ENCODE data around the gene TEAD3.
A peak's percentile ranks its signal among the peaks of the same experiment; 100 is the strongest.

TEAD3 gene

GRCh38 chr6:35473850-35474130, 23.1 kb downstream of the TEAD3 start:
- DNase-seq = no peak

- DNase-seq = no peak
Measured at GRCh38 chr6:35473075-35473849, 23.6 kb downstream of the TEAD3 start.

GRCh38 chr6:35471836-35472345, 25.0 kb downstream of the TEAD3 start:
- DNase-seq = no peak

GRCh38 chr6:35470663-35471120, 26.2 kb downstream of the TEAD3 start:
- DNase-seq = no peak

- DNase-seq = no peak
Measured at GRCh38 chr6:35469751-35470662, 26.9 kb downstream of the TEAD3 start.

GRCh38 chr6:35468980-35469750, 27.7 kb downstream of the TEAD3 start:
- DNase-seq = no peak

GRCh38 chr6:35468181-35468979, 28.5 kb downstream of the TEAD3 start, which contains the start of gene RPL10A:
Gene RPL10A (plus strand): TSS chr6:35468401. CDS start chr6:35468435, 34 bp downstream.
- peak; percentile 95 for DNase-seq

- DNase-seq = no peak
Measured at GRCh38 chr6:35465646-35466045, 31.2 kb downstream of the TEAD3 start.

DNA sequence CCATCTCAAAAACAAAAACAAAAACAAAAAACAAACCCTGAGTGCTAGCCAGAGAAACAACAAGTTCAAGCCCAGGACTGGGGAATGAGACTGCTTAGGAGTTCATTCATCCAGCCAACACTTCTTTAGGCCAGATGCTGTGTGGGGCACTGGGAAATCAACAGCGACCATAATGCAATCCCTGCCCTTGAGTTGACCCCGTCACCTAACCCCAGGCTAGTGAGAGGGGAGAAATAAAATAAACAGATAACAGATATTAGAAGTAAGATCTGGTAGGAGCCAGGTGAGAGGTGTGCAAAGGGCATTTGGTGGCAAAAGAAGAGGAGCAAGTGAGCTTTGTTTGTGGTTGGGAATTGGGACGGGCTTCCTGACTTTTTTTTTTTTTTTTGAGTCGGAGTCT, 33.6 kb downstream of the TEAD3 start:
- no peak for DNase-seq

DNA sequence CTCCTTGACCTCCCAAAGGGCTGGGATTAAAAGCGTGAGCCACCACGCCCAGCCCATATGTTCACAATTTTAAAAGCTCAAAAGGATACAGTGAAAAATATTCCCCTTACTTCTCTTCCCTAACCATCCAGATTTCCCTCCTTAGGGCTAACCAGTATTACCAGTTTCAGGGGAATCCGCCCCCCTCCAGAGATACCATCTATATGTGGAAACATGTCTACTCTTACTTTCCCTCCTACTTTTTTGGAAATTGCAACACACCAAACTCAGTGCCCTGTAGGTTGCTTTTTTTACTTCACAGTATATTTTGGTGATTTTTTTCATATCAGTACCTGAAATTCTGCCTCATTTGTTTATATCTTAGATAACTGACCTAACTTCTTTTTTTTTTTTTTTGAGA, 35.6 kb downstream of the TEAD3 start:
- DNase-seq = no peak

DNA sequence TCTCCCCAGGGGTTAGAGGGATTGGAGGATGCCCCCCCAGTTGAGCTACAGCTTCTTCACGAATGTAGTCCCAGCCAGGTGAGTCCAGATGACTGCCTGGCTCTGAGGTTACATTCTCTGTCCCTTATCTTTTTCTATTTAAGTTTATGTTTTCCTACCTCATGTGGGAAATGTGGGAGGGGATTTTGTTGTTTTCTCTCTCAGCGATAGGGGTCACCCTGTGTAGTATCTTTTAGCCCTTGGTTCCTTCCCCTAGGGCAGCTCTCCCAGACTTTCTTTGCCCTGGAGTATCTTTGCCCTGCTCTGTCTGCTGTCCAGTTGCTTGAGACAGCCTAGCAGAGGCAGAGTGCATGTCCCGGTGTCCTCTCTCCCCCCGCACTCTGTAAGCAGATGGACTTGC, 39.0 kb downstream of the TEAD3 start:
- no peak for DNase-seq

- DNase-seq = no peak
Measured at GRCh38 chr6:35454391-35455110, 42.3 kb downstream of the TEAD3 start.

DNA sequence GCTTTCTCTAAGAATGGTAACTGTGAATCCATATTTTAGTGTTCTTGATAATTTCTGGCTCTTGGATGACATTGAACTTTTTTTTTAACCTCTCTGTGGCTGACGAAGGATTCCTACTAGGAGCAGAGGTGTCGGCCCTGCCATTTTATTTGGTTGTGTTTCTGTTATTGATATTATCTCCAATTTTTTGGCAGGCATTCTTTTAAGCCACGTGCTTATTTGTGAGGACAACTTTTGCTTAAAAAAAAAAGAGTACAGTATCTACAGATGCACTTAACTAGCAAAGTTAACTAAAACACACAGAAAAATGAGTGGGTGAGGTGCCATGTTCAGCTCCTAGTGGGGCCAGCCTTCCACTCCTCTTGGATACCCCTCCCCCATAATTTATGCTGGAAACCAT, 43.6 kb downstream of the TEAD3 start:
- DNase-seq = no peak

DNA sequence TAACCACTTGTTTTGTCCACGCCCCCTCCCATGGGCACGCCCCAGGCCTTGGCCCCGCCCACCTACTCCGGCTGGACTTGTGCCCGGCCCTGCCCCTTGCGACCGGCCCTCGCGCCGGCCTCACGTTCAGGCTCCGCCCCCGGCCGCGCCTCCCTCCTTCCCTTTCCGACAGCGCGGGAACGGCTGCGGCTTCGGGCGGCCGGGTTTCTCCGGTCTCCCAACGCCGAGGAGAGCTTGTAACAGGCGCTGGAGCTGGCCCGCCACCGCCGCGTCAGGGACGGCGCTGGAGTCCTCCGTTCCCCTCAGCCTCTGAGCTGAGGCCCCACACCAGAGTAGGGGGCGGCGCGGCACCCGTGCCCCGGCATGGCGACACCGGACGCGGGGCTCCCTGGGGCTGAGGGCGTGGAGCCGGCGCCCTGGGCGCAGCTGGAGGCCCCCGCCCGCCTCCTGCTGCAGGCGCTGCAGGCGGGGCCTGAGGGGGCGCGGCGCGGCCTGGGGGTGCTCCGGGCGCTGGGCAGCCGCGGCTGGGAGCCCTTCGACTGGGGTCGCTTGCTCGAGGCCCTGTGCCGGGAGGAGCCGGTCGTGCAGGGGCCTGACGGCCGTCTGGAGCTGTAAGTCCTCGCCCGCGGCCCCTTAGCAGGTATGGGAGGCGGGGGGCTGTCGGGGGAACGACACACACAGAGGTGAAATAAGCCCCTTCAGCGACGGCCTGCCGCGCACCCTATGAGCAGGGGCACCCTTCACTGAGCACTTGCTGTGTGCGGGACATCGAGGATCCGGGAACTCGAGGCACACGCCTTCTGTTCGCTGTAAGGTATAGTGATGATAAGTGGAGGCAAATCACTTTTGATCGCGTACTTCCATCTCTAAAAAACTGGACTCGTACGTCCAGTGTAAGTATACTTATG, 44.4 kb downstream of the TEAD3 start, which contains the start of gene FANCE:
Gene FANCE (plus strand): TSS at position 156 of the 908 bp plus-strand sequence. CDS start 208 bp downstream, at position 364.
- DNase-seq = peak; percentile 83

DNA sequence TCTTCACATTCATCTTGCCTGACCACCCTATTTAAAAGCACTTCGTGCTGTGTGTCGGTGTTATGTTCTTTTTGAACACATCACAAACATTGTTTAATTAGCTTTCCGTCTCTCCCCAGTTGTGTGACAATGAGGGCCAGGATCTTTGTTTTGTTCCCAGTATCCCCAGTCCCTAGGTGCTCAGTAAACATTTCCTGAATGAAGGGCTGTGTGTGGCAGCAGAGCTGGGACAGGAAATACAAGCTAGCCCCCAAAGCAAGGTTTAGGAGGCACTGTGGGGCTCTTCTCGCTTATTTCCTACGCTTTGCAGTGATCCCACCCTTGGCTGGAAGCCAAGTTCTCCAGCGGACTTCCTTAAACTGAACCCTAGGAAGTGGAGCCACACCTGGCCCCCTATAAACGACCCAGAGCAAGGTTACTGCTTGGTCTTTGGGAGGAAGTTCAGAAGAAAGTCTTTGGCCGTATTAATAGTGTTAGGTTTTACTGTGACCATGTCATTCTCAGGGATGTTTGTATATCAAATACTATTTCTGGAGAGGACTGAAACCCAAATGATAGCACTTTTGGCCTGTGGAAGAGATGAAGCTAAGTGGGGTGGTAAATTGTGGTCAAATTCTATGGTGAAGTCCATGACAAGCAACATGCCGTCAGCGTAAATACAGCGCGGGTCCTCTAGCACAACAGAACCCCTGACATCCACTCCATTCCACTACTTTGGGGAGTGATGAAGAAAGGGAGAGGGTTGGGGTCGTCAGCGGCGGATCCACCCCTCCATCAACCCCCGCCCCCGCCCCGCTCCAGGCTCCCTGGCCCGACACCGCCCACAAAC, 45.3 kb downstream of the TEAD3 start:
- no peak for DNase-seq

DNA sequence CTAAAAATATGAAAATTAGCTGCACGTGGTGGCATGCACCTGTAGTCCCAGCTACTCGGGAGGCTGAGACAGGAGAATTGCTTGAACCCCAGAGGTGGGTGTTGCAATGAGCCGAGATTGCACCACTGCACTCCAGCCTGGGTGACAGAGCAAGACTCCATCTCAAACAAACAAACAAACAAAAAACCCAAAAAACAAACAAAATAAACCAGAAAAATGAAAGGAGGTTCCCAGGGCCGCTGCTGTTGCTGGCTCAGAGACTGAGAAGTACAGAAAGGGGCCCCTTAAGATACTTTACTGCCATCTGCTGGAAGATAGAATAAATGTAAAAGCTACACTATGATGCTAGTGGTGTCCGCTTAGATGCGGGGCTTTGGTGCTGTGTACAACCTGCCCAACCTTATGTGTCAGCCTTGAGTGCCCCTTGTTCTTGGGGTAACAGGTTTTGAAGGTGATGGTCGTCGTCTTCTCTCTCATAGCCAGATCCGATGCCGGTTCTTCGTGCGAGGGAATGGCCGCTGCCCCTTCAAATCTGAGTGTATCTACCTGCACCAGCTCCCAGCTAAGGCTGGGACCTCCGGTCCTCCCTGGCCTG, 47.5 kb downstream of the TEAD3 start:
- DNase-seq = peak; percentile 34

GRCh38 chr6:35448191-35448590, 48.7 kb downstream of the TEAD3 start:
- DNase-seq = no peak

GRCh38 chr6:35445691-35446090, 51.2 kb downstream of the TEAD3 start:
- DNase-seq = no peak
